ENCODE measurements around the gene ACTG1.
A peak's percentile ranks its signal among the peaks of the same experiment; 100 is the strongest.

ACTG1 gene

GRCh38 chr17:81492202-81492601 is 20.4 kb downstream of the ACTG1 start:
- no peak for DNase-seq

DNA sequence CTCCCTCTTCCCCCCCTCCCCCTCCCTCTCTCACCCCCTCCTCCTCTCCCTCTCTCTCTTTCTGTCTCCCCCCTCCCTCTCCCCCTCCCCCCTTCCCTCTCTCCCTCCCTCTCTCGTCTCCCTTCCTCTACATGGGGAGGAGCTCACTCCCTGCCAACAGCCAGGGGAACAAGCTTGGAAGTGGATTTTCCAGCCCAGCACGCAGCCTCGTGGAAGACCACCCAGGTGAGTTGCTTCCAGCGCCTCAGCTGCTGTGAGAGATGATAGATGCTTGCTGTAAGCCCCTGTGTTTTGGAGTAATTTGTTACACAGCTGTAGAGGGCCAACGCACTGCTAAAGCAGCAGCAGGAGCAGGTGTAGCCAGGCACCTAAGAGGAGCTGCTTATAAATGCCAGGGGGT is 20.8 kb downstream of the ACTG1 start:
- DNase-seq = no peak

DNA sequence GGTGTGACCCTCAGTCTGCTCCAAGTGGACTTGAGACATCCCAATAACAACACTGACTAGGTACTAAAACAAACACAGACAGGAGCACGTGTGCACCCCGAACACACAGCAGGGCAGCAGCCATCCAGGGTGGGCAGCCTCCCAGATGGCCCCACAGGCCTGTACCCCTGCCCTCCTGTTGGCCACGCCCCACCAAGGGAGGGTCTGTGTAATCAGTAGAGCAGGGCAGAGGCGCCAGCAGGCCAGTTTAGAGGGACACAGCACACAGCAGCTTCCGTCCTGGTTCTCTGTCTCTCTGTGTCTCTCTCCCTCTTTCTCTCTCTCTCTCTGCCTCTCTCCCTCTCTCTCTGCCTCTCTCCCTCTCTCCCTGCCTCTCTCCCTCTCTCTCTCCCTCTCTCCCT is 21.4 kb downstream of the ACTG1 start:
- DNase-seq = no peak

GRCh38 chr17:81489998-81490992 is 22.3 kb downstream of the ACTG1 start:
- no peak for DNase-seq

- no peak for DNase-seq
Observed at GRCh38 chr17:81489012-81489997, 23.3 kb downstream of the ACTG1 start.

GRCh38 chr17:81488276-81488860 is 24.2 kb downstream of the ACTG1 start:
- DNase-seq = no peak

GRCh38 chr17:81487487-81488275 is 24.9 kb downstream of the ACTG1 start:
- peak; percentile 38 to 93 for DNase-seq

- DNase-seq = no peak
Observed at GRCh38 chr17:81487089-81487486, 25.5 kb downstream of the ACTG1 start.

DNA sequence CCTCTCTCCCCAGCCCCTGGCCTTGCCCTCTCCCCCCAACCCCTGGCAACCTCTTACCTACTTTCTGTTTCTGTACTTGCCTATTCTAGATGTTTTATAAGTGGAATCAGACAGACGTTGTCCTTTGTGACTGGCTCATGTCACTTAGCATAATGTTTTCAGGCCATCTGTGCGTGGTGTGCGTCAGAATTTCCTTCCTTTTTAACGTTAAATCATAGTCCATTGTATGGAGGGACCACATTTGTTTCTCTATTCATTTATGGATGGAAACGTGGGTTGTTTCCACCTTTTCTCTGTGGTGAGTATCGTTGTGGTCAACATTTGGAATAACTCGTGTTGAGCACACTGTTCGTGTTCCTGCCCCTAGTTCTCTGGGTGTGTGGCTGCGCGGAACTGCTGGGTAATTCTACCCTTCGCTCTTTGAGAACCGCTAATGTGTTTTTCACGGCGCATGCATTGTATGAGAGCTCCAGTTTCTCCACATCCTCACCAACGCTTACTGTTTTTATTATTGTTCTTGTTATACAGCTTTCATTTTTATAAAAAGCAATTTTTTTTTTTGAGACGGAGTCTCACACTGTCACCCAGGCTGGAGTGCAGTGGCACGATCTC is 26.3 kb downstream of the ACTG1 start:
- DNase-seq = no peak

DNA sequence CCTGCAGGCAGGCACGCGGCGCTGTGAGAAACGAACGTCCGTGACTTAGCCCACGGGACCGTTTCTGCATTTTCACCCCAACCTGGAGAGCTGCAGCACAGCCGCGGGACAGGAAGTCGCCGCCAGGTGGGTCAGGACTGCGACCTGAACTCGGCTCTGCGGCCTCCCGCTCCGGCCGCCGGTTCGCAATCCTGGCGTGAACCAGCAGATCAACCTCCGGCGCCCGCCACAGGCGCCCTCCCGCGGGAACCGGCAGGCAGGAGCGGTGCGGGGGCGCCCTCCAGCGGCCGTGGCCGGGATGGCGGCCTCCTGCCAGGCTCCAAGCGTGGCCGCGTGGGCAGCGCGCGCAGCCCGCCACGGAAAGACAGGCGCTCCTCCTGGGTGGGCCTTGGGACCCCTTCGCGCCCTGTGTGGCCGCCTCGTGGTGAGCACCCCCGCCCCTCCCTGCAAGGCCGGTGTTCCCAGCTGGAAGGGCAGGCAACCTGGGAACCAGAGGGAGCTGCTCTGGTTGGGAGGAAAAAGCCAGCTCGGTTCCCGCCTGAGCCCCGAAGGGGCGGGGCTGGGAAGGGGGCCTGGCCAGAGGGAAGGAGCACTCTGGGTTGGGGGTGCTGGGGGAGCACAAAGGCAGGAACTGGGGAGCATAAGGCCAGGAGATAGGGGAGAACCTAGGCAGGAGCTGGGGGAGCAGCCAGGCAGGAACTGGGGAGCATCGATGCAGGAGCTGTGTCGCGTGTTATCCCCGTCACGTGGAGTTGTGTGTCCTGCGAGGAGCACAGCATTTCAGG is 28.2 kb downstream of the ACTG1 start:
- DNase-seq = peak; percentile 64 to 90

DNA sequence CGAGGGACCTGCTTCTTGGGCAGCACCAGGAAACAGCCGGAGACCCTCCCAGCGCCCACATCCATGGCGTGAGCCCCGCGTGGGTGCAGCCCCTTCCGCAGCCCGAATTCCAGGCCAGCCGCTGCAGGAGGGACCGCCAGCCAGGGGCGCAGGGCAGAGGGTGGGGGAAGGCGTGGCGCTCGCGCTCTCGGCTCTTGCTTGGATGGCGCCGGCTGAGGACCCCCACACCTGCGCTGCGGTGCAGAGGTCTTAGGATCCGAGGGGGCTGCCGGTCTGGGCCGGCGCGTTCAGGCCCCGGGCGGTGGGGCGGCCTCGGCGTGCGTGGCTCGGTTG is 28.8 kb downstream of the ACTG1 start:
- no peak for DNase-seq

- DNase-seq = no peak
Observed at GRCh38 chr17:81483085-81483861, 29.3 kb downstream of the ACTG1 start.

- DNase-seq = peak in 1 of 2 experiments; percentile 24
Observed at GRCh38 chr17:81482673-81483072, 29.9 kb downstream of the ACTG1 start.

DNA sequence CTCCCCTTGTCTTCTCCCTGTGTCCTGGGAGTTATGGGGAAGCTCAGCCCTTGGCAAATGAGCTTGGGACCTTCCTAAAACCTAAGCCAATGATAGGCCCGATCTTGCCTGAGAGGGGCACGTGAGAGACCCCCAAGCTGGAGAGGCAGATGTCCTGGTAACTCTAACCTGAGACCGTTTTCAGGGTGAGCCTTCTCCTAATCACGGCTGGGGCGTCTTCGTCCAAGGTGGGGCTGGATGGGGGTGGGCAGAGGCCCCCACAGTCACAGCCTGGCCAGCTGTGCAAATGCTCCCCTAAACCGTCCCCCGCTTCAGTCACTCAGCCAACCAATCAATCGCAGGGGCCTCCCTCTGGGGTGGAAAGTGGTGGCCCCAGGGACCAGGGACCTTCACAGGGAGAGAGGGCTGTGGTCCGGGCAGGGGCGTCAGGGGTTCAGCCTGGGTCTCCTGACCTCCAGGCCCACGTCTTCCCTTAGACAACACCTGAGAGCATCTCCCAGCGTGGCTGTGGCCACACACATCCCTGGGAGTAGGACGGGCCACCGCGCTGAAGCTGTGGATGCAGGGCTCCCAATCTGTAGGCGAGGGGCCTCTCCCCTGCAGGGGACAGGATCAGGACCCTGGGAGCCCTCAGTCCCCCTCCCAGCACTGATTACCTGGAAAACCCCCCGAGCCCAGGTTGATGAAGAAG is 30.6 kb downstream of the ACTG1 start:
- DNase-seq = peak in 1 of 2 experiments; percentile 56

DNA sequence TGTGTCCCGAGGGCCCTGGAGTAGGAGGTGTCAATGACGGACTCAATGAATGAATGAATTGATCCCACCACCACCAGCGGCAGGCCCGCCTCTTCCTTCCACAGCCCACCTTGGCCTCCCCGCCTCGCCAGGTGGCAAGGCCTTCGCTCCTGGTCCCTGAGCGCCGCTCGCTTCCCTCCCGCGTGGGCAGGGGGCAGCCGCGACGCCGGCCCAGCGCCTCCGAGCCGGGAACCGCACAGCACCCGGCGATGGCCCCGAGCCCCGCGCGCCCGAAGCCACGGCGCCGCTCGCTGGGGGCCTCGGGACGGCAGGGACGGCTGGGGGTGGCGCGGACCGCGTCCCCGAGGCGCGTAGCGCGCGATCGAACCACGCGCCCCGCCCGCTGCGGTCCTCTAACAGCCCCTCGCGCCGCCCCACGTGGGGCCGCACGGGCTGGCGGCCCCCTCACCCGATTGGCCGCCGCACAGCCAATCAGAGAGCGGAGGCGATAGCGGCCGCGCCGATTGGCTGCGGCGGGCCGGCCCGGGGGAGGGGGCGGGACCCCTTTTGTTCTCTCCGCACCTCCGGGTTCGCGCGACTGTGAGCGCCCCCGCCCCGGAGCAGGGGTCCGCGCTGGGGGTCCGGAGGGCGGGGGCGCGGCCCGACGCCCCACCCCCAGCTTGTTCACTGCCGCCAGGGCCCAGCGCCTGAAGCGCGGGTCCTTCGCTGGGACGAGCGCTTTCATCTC is 31.4 kb downstream of the ACTG1 start:
- peak; percentile 76 to 95 for DNase-seq

DNA sequence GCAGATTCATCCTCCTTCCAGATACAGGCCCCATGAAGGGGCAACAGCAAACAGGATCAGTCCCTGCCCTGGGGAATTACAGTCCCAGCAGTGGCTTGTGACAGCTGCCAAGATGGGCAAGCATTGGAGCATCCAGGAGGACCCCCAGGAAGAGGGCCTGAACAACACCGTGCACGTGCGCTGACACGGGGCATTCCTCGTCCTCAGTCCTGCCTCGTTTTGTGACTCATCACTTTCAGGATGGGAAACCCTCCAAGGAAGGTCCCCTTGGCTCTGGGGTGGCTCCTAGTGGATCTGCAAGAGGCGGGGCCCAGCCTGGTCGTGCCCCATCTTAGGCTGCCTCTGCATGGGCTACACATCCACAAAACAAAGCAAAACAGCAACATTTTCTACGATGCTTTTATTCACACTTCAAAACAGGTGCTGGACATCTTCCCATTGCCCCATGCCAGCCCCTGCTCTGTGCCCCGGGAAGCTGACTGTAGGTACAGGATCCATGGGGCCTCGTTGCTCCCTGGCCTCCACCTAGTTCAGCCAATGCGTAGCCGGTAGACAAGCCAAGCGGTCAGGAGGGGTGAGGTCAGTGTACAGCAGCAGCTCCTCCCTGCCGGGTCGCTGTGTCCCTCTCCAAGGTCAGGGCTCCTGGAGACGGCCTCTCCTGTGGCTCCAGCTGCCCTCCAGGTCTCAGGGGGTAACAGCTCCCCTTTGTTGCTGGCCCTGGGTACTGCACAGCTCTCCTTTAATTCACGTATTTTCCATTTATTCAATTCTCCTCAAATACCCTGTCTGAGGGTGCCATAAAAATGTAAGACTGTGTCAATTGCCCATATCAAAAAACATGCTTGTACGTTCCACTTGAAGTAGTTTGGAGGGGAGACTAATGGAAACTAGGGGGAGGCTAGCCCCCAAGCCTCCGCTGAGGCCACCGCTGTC is 32.2 kb downstream of the ACTG1 start:
- peak in 1 of 2 experiments; percentile 72 for DNase-seq

Measured in NCI-H446 (cell line).